DND-41 (cell line): ENCODE results near the gene PAPLN.

Experiments
- ATAC-seq: fragments of 200-7000 bp; cut with Tn5 transposase; 3 replicates; pipeline ENCODE4 v1.9.1; 2021; ENCODE audit warnings: low read depth; ENCODE audit not compliant: insufficient read depth
- DNase-seq: peaks from one replicate; pipeline ENCODE4 v3.0.0-alpha.2; 2020
- H2AFZ ChIP-seq: 2 replicates; pipeline ENCODE4 v1.6.0; 2012; ENCODE audit warnings: low read depth, low read length
- H3K27ac ChIP-seq: 2 replicates; pipeline ENCODE4 v1.5.1; 2012; ENCODE audit warnings: low read length, inconsistent platforms
- H3K27me3 ChIP-seq: fragments of 200-600 bp; sonication (generic); 2 replicates; pipeline ENCODE4 v1.6.0; 2012; ENCODE audit warnings: low read length, mild to moderate bottlenecking, inconsistent platforms; ENCODE audit not compliant: insufficient read depth, poor library complexity
- H3K36me3 ChIP-seq: 2 replicates; pipeline ENCODE4 v1.5.1; 2012; ENCODE audit warnings: low read length, inconsistent platforms; ENCODE audit not compliant: insufficient read depth
- H3K4me1 ChIP-seq: 2 replicates; pipeline ENCODE4 v1.5.1; 2012; ENCODE audit warnings: mild to moderate bottlenecking, low read length; ENCODE audit not compliant: insufficient read depth
- H3K4me2 ChIP-seq: 2 replicates; pipeline ENCODE4 v1.6.0; 2012; ENCODE audit warnings: mild to moderate bottlenecking, moderate library complexity, low read length, inconsistent platforms; ENCODE audit not compliant: insufficient read depth
- H3K4me3 ChIP-seq, 2 experiments: fragments of 200-600 bp in 1 of 2; shearing (Covaris generic) in 1 of 2; 2 replicates each; pipeline ENCODE4 v1.5.1; 2012 to 2016; ENCODE audit warnings: inconsistent platforms in 2 of 2, low read length in 2 of 2, mild to moderate bottlenecking in 2 of 2, low read depth in 1 of 2, moderate library complexity in 1 of 2
- H3K79me2 ChIP-seq: 2 replicates; pipeline ENCODE4 v1.6.0; 2012; ENCODE audit warnings: low read length, inconsistent platforms; ENCODE audit not compliant: insufficient read depth
- H3K9ac ChIP-seq: 2 replicates; pipeline ENCODE4 v1.6.0; 2012; ENCODE audit warnings: low read depth, mild to moderate bottlenecking, inconsistent platforms, low read length, moderate library complexity
- H3K9me3 ChIP-seq: 2 replicates; pipeline ENCODE4 v1.5.1; 2012; ENCODE audit warnings: low read length, moderate library complexity, mild to moderate bottlenecking, inconsistent platforms; ENCODE audit not compliant: insufficient read depth, severe bottlenecking
- H4K20me1 ChIP-seq: 2 replicates; pipeline ENCODE4 v1.6.0; 2012; ENCODE audit warnings: low read length; ENCODE audit not compliant: insufficient read depth
- CTCF ChIP-seq: IDR thresholded peaks from 2 replicates; pipeline ENCODE4 v1.5.1; 2012; ENCODE audit warnings: borderline replicate concordance, low read length, moderate library complexity, mild to moderate bottlenecking; ENCODE audit not compliant: poor library complexity, severe bottlenecking; ENCODE audit errors: extremely low read depth
- EZH2 ChIP-seq: IDR thresholded peaks from 3 replicates; pipeline ENCODE4 v1.6.1; 2012; ENCODE audit warnings: borderline replicate concordance, low read depth, mild to moderate bottlenecking, moderate library complexity, low read length, inconsistent platforms; ENCODE audit not compliant: severe bottlenecking

Gene PAPLN

DNA sequence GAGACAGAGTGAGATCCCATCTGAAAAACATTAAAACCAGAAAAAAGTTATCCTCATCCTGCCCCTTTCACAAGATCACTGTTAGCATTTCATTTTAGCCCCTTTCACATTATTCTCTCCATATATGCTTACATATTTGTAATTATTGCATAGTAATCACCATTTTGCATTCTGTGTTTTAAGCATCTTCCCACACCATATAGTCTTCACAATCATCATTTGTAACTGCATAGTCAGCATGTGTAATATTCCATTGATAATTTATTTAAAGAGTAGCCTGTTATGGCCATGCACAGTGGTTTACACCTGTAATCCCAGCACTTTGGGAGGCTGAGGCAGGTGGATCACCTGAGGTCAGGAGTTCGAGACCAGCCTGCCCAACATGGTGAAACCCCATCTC, 11.8 kb downstream of the PAPLN start:
- Histone ChIP-seq H3K36me3 (no peaks in the 10 kb centered on the region), H3K27me3 (no peaks in the 10 kb centered on the region), H3K9ac (no peak overlapping the region), H2AFZ (no peak overlapping the region), H3K4me2 (no peak overlapping the region), H4K20me1 (no peaks in the 10 kb centered on the region), H3K4me3 (no peak overlapping the region), H3K4me1 (peaks cover 17% of the 10 kb centered on the region), H3K27ac (no peak overlapping the region), H3K9me3 (no peaks in the 10 kb centered on the region), H3K79me2 (no peaks in the 10 kb centered on the region)
- ATAC-seq (no peak), DNase-seq (no peak)
- TF ChIP-seq CTCF, result no peak
- no peak for TF ChIP-seq EZH2

DNA sequence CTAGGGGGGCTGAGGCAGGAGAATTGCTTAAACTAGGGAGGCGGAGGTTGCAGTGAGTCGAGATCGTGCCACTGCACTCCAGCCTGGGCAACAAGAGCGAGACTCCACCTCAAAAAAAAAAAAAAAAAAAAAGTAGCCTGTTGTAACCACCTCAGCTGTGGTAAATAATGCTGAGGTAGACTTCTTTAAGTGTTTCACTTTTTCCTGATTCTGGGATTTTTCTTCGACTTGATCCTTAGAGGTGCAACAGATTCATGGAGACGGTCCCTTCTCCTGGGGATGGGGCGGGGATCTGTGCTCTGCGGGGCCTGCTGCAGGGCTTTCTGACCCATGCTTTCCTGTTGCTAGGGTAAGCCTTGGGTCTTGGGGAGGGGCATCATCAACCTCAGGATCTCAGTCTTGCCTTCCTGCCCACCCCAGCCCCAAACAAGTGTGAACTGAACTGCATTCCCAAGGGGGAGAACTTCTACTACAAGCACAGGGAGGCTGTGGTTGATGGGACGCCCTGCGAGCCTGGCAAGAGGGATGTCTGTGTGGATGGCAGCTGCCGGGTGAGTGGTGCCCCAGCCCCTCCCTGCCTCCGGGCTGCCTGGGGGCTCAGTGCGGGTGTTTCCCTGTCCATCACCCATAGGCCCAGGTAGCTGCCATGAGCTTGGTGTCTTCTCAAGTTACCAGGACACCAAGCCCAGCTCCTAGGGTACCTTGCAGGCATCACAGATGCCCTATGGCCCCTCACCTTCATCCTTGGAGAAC, 12.4 kb downstream of the PAPLN start:
- Histone ChIP-seq H4K20me1 (no peaks in the 10 kb centered on the region; the same call in 1 of the 2 replicates), H3K9ac (no peak overlapping the region), H3K4me1 (peaks cover 17% of the 10 kb centered on the region), H3K4me2 (no peak overlapping the region), H3K27ac (no peak overlapping the region), H3K36me3 (no peaks in the 10 kb centered on the region), H2AFZ (no peak overlapping the region), H3K4me3 (no peak overlapping the region), H3K79me2 (no peaks in the 10 kb centered on the region), H3K27me3 (no peaks in the 10 kb centered on the region), H3K9me3 (no peaks in the 10 kb centered on the region)
- ATAC-seq (no peak), DNase-seq (no peak)
- TF ChIP-seq EZH2 (no peak), CTCF (no peak)

DNA sequence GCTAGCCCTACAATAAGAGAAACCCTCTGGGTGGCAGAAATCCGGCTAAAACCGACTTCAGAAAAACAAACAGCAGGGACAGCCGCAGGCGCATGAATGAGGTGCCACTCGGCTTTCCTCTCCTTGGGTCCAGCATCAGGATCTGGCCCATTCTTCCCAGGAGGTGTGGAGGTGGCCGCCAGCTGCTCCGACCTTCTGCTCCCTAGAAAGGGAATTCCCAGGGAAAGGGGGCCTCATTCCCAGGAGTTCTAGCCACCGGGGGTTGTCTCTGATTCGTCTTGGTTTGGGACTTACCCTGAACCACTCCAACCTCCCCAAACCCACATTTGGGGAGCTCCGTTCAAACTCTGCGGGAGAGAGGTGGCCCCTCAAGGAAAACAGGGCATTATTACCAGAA, 13.0 kb downstream of the PAPLN start:
- Histone ChIP-seq H3K27ac (no peak overlapping the region), H3K27me3 (no peaks in the 10 kb centered on the region), H4K20me1 (no peaks in the 10 kb centered on the region; the same call in 1 of the 2 replicates), H3K9me3 (no peaks in the 10 kb centered on the region), H3K4me3 (no peak overlapping the region), H3K9ac (no peak overlapping the region), H3K4me1 (peaks cover 17% of the 10 kb centered on the region), H3K79me2 (no peaks in the 10 kb centered on the region), H3K4me2 (no peak overlapping the region), H2AFZ (no peak overlapping the region), H3K36me3 (no peaks in the 10 kb centered on the region)
- no peak for ATAC-seq
- TF ChIP-seq EZH2, result no peak
- no peak for TF ChIP-seq CTCF
- no peak for DNase-seq
